H1 (cell line): Measurements from ENCODE around the gene AQP10. TPM values are rescaled to one million over a fixed set of nuclear protein-coding genes. Genes with fewer than 3 reads are reported as not detected.

ENCODE experiments used
- CTCF ChIA-PET: fragments of 300-600 bp; sonication (Branson Sonifier 250); formaldehyde crosslinking; loops from one replicate; lab custom pipeline; 2021; ENCODE audit not compliant: partially characterized antibody; lab: Charles Lee
- POLR2A ChIA-PET: fragments of 300-600 bp; sonication (Branson Sonifier 250); formaldehyde crosslinking; loops from one replicate; lab custom pipeline; 2021; ENCODE audit warnings: inconsistent platforms; ENCODE audit not compliant: partially characterized antibody; lab: Charles Lee
- DNase-seq, 2 experiments: peaks; one replicate each; pipeline versions ENCODE4 v3.0.0 to v3.0.0-alpha.2; 2010 to 2022; ENCODE audit warnings: low spot score in 2 of 2, low read depth in 1 of 2, mixed read lengths in 1 of 2
- FAIRE-seq: peaks from 2 replicates; lab custom pipeline; 2011; peaks lifted over from hg19 to GRCh38; lab: Jason Lieb, UNC
- H2AFZ ChIP-seq: 2 replicates; pipeline ENCODE4 v1.8.1; 2012; ENCODE audit warnings: low read length, inconsistent platforms
- H2AK5ac ChIP-seq: 2 replicates; pipeline ENCODE4 v1.6.1; 2013; ENCODE audit warnings: low read depth, low read length
- H2BK120ac ChIP-seq: replicated peaks from 2 replicates; pipeline ENCODE3; 2013; ENCODE audit warnings: low read depth, low read length, inconsistent platforms
- H2BK12ac ChIP-seq: 2 replicates; pipeline ENCODE4 v1.6.1; 2013; ENCODE audit warnings: low read depth, low read length
- H2BK15ac ChIP-seq: 2 replicates; pipeline ENCODE4 v1.6.1; 2013; ENCODE audit warnings: low read length
- H2BK20ac ChIP-seq: 2 replicates; pipeline ENCODE4 v1.6.1; 2013; ENCODE audit warnings: low read length
- H2BK5ac ChIP-seq: 2 replicates; pipeline ENCODE4 v1.6.1; 2013; ENCODE audit warnings: low read depth, low read length
- H3K14ac ChIP-seq: 2 replicates; pipeline ENCODE4 v1.6.1; 2013; ENCODE audit warnings: inconsistent platforms; ENCODE audit not compliant: insufficient read length
- H3K18ac ChIP-seq: 2 replicates; pipeline ENCODE4 v1.6.1; 2013; ENCODE audit warnings: low read length; ENCODE audit errors: extremely low read depth
- H3K23ac ChIP-seq: 2 replicates; pipeline ENCODE4 v1.6.1; 2013; ENCODE audit warnings: inconsistent platforms; ENCODE audit not compliant: insufficient read length
- H3K23me2 ChIP-seq: 2 replicates; pipeline ENCODE4 v1.6.1; 2013; ENCODE audit warnings: low read depth, low read length
- H3K27ac ChIP-seq: 2 replicates; pipeline ENCODE4 v1.6.1; 2011; ENCODE audit warnings: low read depth, low read length, inconsistent platforms
- H3K27me3 ChIP-seq, 4 experiments: replicated peaks in 1 of 4; 1 replicate in 1 of 4; 2 replicates in 3 of 4; pipeline versions ENCODE4 v1.6.1 to v1.8.1; 2011 to 2013; ENCODE audit warnings: low read length in 3 of 4, mild to moderate bottlenecking in 3 of 4, inconsistent platforms in 2 of 4, mixed read lengths in 2 of 4, moderate library complexity in 1 of 4; ENCODE audit not compliant: control insufficient read depth in 3 of 4, insufficient read depth in 3 of 4; ENCODE audit errors: extremely low read depth in 1 of 4
- H3K36me3 ChIP-seq, 4 experiments: 2 replicates each; pipeline versions ENCODE4 v1.6.1 to v1.8.1; 2011 to 2013; ENCODE audit warnings: mild to moderate bottlenecking in 4 of 4, low read length in 3 of 4, moderate library complexity in 2 of 4, control low read depth in 1 of 4, inconsistent platforms in 1 of 4; ENCODE audit not compliant: insufficient read depth in 4 of 4, control insufficient read depth in 2 of 4
- H3K4ac ChIP-seq: replicated peaks from 2 replicates; pipeline ENCODE3; 2013; ENCODE audit warnings: low read length, low read depth, mixed read lengths, inconsistent platforms; ENCODE audit not compliant: insufficient read length
- H3K4me1 ChIP-seq, 4 experiments: replicated peaks in 1 of 4; 1 replicate in 1 of 4; 2 replicates in 3 of 4; pipeline versions ENCODE4 v1.6.1 to v1.8.1; 2011 to 2013; ENCODE audit warnings: low read length in 3 of 4, inconsistent platforms in 2 of 4, mixed read lengths in 1 of 4; ENCODE audit not compliant: insufficient read depth in 4 of 4, control insufficient read depth in 3 of 4
- H3K4me2 ChIP-seq, 2 experiments: 2 replicates each; pipeline versions ENCODE4 v1.6.1 to v1.8.1; 2011 to 2013; ENCODE audit warnings: low read depth in 2 of 2, low read length in 2 of 2, control low read depth in 1 of 2, inconsistent platforms in 1 of 2, mild to moderate bottlenecking in 1 of 2; ENCODE audit not compliant: insufficient read depth in 1 of 2
- H3K4me3 ChIP-seq, 4 experiments: fragments of 200-600, 300-600 bp in 1 of 4; sonication (generic), shearing (Covaris generic), sonication (Bioruptor Twin) in 1 of 4; 2 replicates each; pipeline versions ENCODE4 v1.5.1 to v1.8.1; 2011 to 2016; ENCODE audit warnings: low read length in 4 of 4, low read depth in 3 of 4, control low read depth in 2 of 4, inconsistent platforms in 2 of 4, mild to moderate bottlenecking in 2 of 4, mixed read lengths in 1 of 4, moderate library complexity in 1 of 4; ENCODE audit not compliant: insufficient read depth in 2 of 4; ENCODE audit errors: extremely low read depth in 1 of 4
- H3K56ac ChIP-seq: replicated peaks from 2 replicates; pipeline ENCODE3; 2013; ENCODE audit warnings: low read depth, mild to moderate bottlenecking, mixed read lengths, low read length, inconsistent platforms; ENCODE audit not compliant: insufficient read length
- H3K79me1 ChIP-seq: 2 replicates; pipeline ENCODE4 v1.6.1; 2013; ENCODE audit warnings: low read depth, low read length, control low read depth
- H3K79me2 ChIP-seq, 2 experiments: 2 replicates each; pipeline versions ENCODE4 v1.6.1 to v1.8.1; 2012 to 2013; ENCODE audit warnings: low read length in 2 of 2, mild to moderate bottlenecking in 2 of 2, inconsistent platforms in 1 of 2; ENCODE audit not compliant: insufficient read depth in 2 of 2, control insufficient read depth in 1 of 2
- H3K9ac ChIP-seq, 4 experiments: replicated peaks in 1 of 4; 1 replicate in 1 of 4; 2 replicates in 3 of 4; pipeline versions ENCODE4 v1.6.1 to v1.8.1; 2011 to 2013; ENCODE audit warnings: low read depth in 3 of 4, low read length in 3 of 4, control low read depth in 2 of 4, mild to moderate bottlenecking in 2 of 4, moderate library complexity in 2 of 4, inconsistent platforms in 1 of 4; ENCODE audit errors: extremely low read depth in 1 of 4
- H3K9me3 ChIP-seq, 2 experiments: 2 replicates each; pipeline versions ENCODE4 v1.6.1 to v1.8.1; 2012 to 2013; ENCODE audit warnings: mild to moderate bottlenecking in 2 of 2, moderate library complexity in 2 of 2, control low read depth in 1 of 2, inconsistent platforms in 1 of 2, low read depth in 1 of 2, low read length in 1 of 2, mixed read lengths in 1 of 2; ENCODE audit not compliant: insufficient read depth in 2 of 2
- H4K20me1 ChIP-seq, 2 experiments: replicated peaks in 1 of 2; 2 replicates each; pipeline versions ENCODE3 to v1.8.1; 2011 to 2013; ENCODE audit warnings: inconsistent platforms in 2 of 2, low read length in 2 of 2, mild to moderate bottlenecking in 1 of 2; ENCODE audit not compliant: insufficient read depth in 2 of 2, control insufficient read depth in 1 of 2
- H4K5ac ChIP-seq: 2 replicates; pipeline ENCODE4 v1.6.1; 2013; ENCODE audit warnings: low read length, low read depth, mixed read lengths, inconsistent platforms; ENCODE audit not compliant: insufficient read length
- H4K8ac ChIP-seq: 2 replicates; pipeline ENCODE4 v1.8.0; 2013; ENCODE audit warnings: mild to moderate bottlenecking, moderate library complexity, low read length, inconsistent platforms; ENCODE audit not compliant: insufficient read depth; ENCODE audit errors: extremely low read depth
- H4K91ac ChIP-seq: replicated peaks from 2 replicates; pipeline ENCODE3; 2013; ENCODE audit warnings: low read length, mixed read lengths, inconsistent platforms; ENCODE audit not compliant: insufficient read length
- ATF2 ChIP-seq: IDR thresholded peaks from 2 replicates; pipeline ENCODE4 v1.6.1; 2012; ENCODE audit warnings: low read length, inconsistent platforms
- CHD2 ChIP-seq: IDR thresholded peaks from 2 replicates; pipeline ENCODE4 v1.6.1; 2012; ENCODE audit warnings: low read length, improper control_type of control experiment
- CREB1 ChIP-seq: IDR thresholded peaks from 2 replicates; pipeline ENCODE4 v1.6.1; 2012; ENCODE audit warnings: inconsistent platforms
- EGR1 ChIP-seq: IDR thresholded peaks from 2 replicates; pipeline ENCODE4 v1.6.1; 2011; ENCODE audit warnings: low read depth, low read length, borderline replicate concordance
- KDM5A ChIP-seq: fragments of 200-600 bp; IDR thresholded peaks from 2 replicates; pipeline ENCODE4 v1.7.1; 2012; ENCODE audit warnings: mild to moderate bottlenecking, low read length, inconsistent platforms, mixed read lengths
- RFX5 ChIP-seq: IDR thresholded peaks from 2 replicates; pipeline ENCODE4 v1.6.1; 2011; ENCODE audit warnings: low read depth, low read length, improper control_type of control experiment, borderline replicate concordance
- SIRT6 ChIP-seq: IDR thresholded peaks from one replicate; pipeline ENCODE4 v1.7.1; 2012; ENCODE audit warnings: low read length, inconsistent platforms
- SRF ChIP-seq: IDR thresholded peaks from 2 replicates; pipeline ENCODE4 v1.6.1; 2011; ENCODE audit warnings: mild to moderate bottlenecking, low read depth, low read length, moderate library complexity
- SUZ12 ChIP-seq: fragments of 200-600 bp; sonication (generic); IDR thresholded peaks from 2 replicates; pipeline ENCODE4 v1.6.1; 2012; ENCODE audit warnings: mild to moderate bottlenecking, inconsistent platforms, low read length, moderate library complexity, mixed read lengths
- TAF7 ChIP-seq: optimal IDR thresholded peaks from 2 replicates; pipeline ENCODE3; 2011; ENCODE audit warnings: low read depth, mild to moderate bottlenecking, inconsistent platforms, low read length, moderate library complexity, borderline replicate concordance
- WGBS, 2 experiments: shearing (Covaris generic) in 1 of 2; methylation state at CpG; one replicate each; pipeline versions ENCODE4 v1.1.6 to v1.1.7; 2013 to 2015; ENCODE audit warnings: low lambda C conversion rate in 2 of 2, mixed read lengths in 2 of 2, inconsistent platforms in 1 of 2, low coverage in 1 of 2, missing lambda C conversion rate in 1 of 2; ENCODE audit not compliant: insufficient replicate concordance in 2 of 2, insufficient coverage in 1 of 2, insufficient read length in 1 of 2; ENCODE audit errors: extremely low coverage in 1 of 2, missing lambda C conversion rate in 1 of 2; 5-methylcytosine and 5-hydroxymethylcytosine counted together
- polyA plus RNA-seq, 7 experiments: library from polyadenylated mRNA; depleted of rRNA in 3 of 7; stranded (reverse) in 5 of 7; unstranded in 2 of 7; fragments of >200 nt in 5 of 7; fragments of 200-250 nt in 2 of 7; gene quantifications; 1 replicate in 5 of 7; 2 replicates in 1 of 7; 4 replicates in 1 of 7; pipeline versions ENCODE4 v1.2.1 to v1.2.3, GENCODE V29; 2011 to 2013; ENCODE audit warnings: missing spikeins in 2 of 7, mixed read lengths in 2 of 7
- total RNA-seq: library from RNA; stranded (reverse); fragmentation: NEBNext Ultra II Directional; extraction: Animal tissue kit (Norgen Biotek cat#: 25700); gene quantifications from 2 replicates; pipeline ENCODE4 v1.2.1, GENCODE V29; 2021

The AQP10 gene
- total and polyA plus RNA-seq, 2 of the 8 experiments (the other 6 are each of a cell fraction or from before 2014, with no cell fraction given), result not detected

GRCh38 chr1:154326546-154327465 is 5.9 kb downstream of the AQP10 start:
- Histone ChIP-seq H4K91ac (no peak overlapping the region), H2BK12ac (0 out of 2 replicates have a peak overlapping the region, but pooled peaks have one; percentile 35), H2BK20ac (no peak overlapping the region), H3K4ac (no peak overlapping the region), H3K18ac (no peak overlapping the region), H3K79me1 (peaks cover 10% of the 10 kb centered on the region; the same call in 1 of the 2 replicates), H2BK120ac (no peak overlapping the region), H3K9ac (peak overlapping the region in 3 of 4 experiments; percentile 54 to 58 (median 57); a peak in 4 of 7 replicates), H3K9me3 (no peaks in the 10 kb centered on the region), H3K23me2 (peaks cover 22% of the 10 kb centered on the region), H3K36me3 (peaks cover 6 to 16% (median 10%) of the 10 kb centered on the region in 4 experiments; a peak in 6 of 8 replicates), H3K4me1 (peaks cover 23 to 25% (median 24%) of the 10 kb centered on the region in 4 experiments), H3K27me3 (no peaks in the 10 kb centered on the region), H3K4me2 (peak overlapping the region; percentile 86 to 88), H4K8ac (no peak overlapping the region), H2BK5ac (peak overlapping the region; percentile 19), H2AFZ (no peak overlapping the region), H3K27ac (peak overlapping the region; percentile 20; the same call in 1 of the 2 replicates), H4K5ac (no peak overlapping the region), H4K20me1 (peaks cover 5 to 11% of the 10 kb centered on the region in 2 experiments), H2AK5ac (peak overlapping the region; percentile 87), H3K4me3 (peak overlapping the region; percentile 66 to 89 (median 78); a peak in 6 of 8 replicates), H3K56ac (no peak overlapping the region), H3K79me2 (peaks cover 0 to 18% of the 10 kb centered on the region in 2 experiments; a peak in 2 of 4 replicates), H2BK15ac (peak overlapping the region; percentile 65), H3K23ac (no peak overlapping the region), H3K14ac (no peak overlapping the region)
- ChIA-PET CTCF (interaction anchor here (0.8 to 21.7 kb wide), 21 partner anchors 12 to 153 kb away, joined by 3 to 507 read pairs (median 4); partner anchors contain the start of gene HAX1), POLR2A (interaction anchor here (0.9 to 2.9 kb wide), 7 partner anchors 8 to 224 kb away, joined by 3 to 11 read pairs (median 4); partner anchors contain the start of gene HAX1)
- FAIRE-seq (no peak), DNase-seq (no peak)
- 74% methylated on average over 5 of the region's 6 CpGs; no CpG with 5 or more reads in 1 of the 2 experiments for WGBS, 2 experiments
- TF ChIP-seq KDM5A (no peak), CREB1 (no peak), EGR1 (no peak), TAF7 (no peak), ATF2 (no peak), SRF (no peak), RFX5 (no peak), CHD2 (no peak), SIRT6 (no peak), SUZ12 (no peak)
